Measurements from ENCODE around the gene RND3. TPM values are rescaled to one million over a fixed set of nuclear protein-coding genes. Genes with fewer than 3 reads are reported as not detected.
A peak's percentile ranks its signal among the peaks of the same experiment; 100 is the strongest.

RND3 gene
- total RNA-seq, 4 donors from 2014 or later: 2.1 to 14.9 (median 12.3) TPM

- intact Hi-C loops (cut with DNase I; ENCODE audit: low total_unique reads) (loop anchor here (5.0 to 10.0 kb wide), 2 partner anchors 749 to 899 kb away; partner anchors contain the start of gene MMADHC), in situ Hi-C loops (cut with MboI; ENCODE audit: low sequenced_read_pairs in 4 of 4) (loop anchor here in 2 of 4 donors (10.0 to 25.0 kb wide), 2 partner anchors 674 to 891 kb away; no protein-coding TSS in a partner anchor)
- no peaks in the 10 kb centered on the region for H3K36me3 ChIP-seq
- H3K4me1 ChIP-seq: peaks cover 27 to 32% of the 10 kb centered on the region in 2 donors
- DNase-seq (peak; percentile 18 to 54), ATAC-seq (peak; percentile 37 to 47)
- TF ChIP-seq CTCF (IDR thresholded peaks at IDR 0.05 in 4 of 5, conservative IDR thresholded peaks at IDR 0.05 in 1 of 5): peak in 1 of 5 experiments; percentile 11
- peak; percentile 43 to 44 for TF ChIP-seq POLR2A (IDR thresholded peaks at IDR 0.05)
- H3K9me3 ChIP-seq: no peaks in the 10 kb centered on the region
- H3K27me3 ChIP-seq: no peaks in the 10 kb centered on the region
- H3K4me3 ChIP-seq: peak overlapping the region; percentile 58 to 74 (median 68)
- H3K27ac ChIP-seq: peak overlapping the region; percentile 74 to 82 (median 80)
These were observed 1.5 kb downstream of the RND3 start for GRCh38 chr2:150485871-150486538.

GRCh38 chr2:150485114-150485870, 2.2 kb downstream of the RND3 start:
- ATAC-seq (peak; percentile 21 to 29), DNase-seq (peak; percentile 22 to 52)
- TF ChIP-seq POLR2A (IDR thresholded peaks at IDR 0.05) (no peak), CTCF (IDR thresholded peaks at IDR 0.05 in 4 of 5, conservative IDR thresholded peaks at IDR 0.05 in 1 of 5) (peak in 1 of 5 experiments; percentile 12)
- Histone ChIP-seq H3K27me3 (no peaks in the 10 kb centered on the region), H3K4me1 (peaks cover 34 to 39% of the 10 kb centered on the region in 2 donors), H3K36me3 (no peaks in the 10 kb centered on the region), H3K4me3 (peak overlapping the region; percentile 58 to 74 (median 68)), H3K27ac (peak overlapping the region; percentile 74 to 82 (median 80)), H3K9me3 (no peaks in the 10 kb centered on the region)
- intact Hi-C loops (cut with DNase I; ENCODE audit: low total_unique reads): loop anchor here (5.0 to 10.0 kb wide), 2 partner anchors 750 to 898 kb away; partner anchors contain the start of gene MMADHC
- in situ Hi-C loops (cut with MboI; ENCODE audit: low sequenced_read_pairs in 4 of 4): loop anchor here in 2 of 4 donors (10.0 to 25.0 kb wide), 2 partner anchors 673 to 890 kb away; no protein-coding TSS in a partner anchor

DNA sequence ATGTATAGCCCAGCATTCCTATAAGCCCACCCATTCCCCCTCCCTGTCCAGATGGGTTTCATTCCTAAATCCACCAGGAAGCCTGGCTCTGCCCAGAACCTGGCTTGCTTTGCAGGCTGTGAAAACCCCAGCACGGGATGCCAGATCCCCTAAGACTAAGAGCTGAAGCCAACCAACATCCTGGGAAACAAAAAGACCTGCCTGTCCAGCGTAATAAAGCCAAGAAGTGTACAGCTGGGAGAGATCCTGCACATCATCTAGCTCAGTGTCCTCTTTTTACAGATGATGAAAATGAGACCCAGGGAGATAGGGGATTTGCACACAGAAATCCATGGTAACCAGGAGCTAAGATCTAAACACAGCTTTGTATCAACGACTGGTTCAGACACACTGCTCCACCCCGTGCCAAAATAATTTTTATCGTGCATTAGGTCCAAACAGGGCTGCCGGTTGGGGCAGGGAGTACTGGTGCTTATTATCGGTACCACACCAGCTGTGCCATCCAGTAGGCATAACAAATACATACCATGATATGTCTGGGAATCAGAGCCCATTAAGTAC, 2.9 kb downstream of the RND3 start:
- no peaks in the 10 kb centered on the region for H3K27me3 ChIP-seq
- H3K27ac ChIP-seq: peak overlapping the region; percentile 74 to 82 (median 80)
- no peaks in the 10 kb centered on the region for H3K9me3 ChIP-seq
- H3K36me3 ChIP-seq: no peaks in the 10 kb centered on the region
- DNase-seq (no peak), ATAC-seq (no peak)
- intact Hi-C loops (cut with DNase I; ENCODE audit: low total_unique reads): loop anchor here (5.0 to 10.0 kb wide), 2 partner anchors 750 to 897 kb away; partner anchors contain the start of gene MMADHC
- H3K4me1 ChIP-seq: peaks cover 40 to 45% of the 10 kb centered on the region in 2 donors
- TF ChIP-seq POLR2A (IDR thresholded peaks at IDR 0.05): no peak
- TF ChIP-seq CTCF (IDR thresholded peaks at IDR 0.05 in 4 of 5, conservative IDR thresholded peaks at IDR 0.05 in 1 of 5): no peak
- peak overlapping the region; percentile 58 to 74 (median 68) for H3K4me3 ChIP-seq
- in situ Hi-C loops (cut with MboI; ENCODE audit: low sequenced_read_pairs in 4 of 4): loop anchor here in 2 of 4 donors (10.0 to 25.0 kb wide), 2 partner anchors 672 to 890 kb away; no protein-coding TSS in a partner anchor

GRCh38 chr2:150484006-150484405, 3.5 kb downstream of the RND3 start:
- H3K4me1 ChIP-seq: peaks cover 46 to 50% of the 10 kb centered on the region in 2 donors
- H3K27ac ChIP-seq: no peak overlapping the region
- H3K4me3 ChIP-seq: peak overlapping the region in 2 of 4 donors; percentile 67 to 69
- in situ Hi-C loops (cut with MboI; ENCODE audit: low sequenced_read_pairs in 4 of 4): loop anchor here in 2 of 4 donors (10.0 to 25.0 kb wide), 2 partner anchors 672 to 889 kb away; no protein-coding TSS in a partner anchor
- no peaks in the 10 kb centered on the region for H3K36me3 ChIP-seq
- ATAC-seq: no peak
- intact Hi-C loops (cut with DNase I; ENCODE audit: low total_unique reads): loop anchor here (10.0 kb wide), 1 partner anchor 751 kb away; no protein-coding TSS in a partner anchor
- DNase-seq: no peak
- TF ChIP-seq CTCF (IDR thresholded peaks at IDR 0.05 in 4 of 5, conservative IDR thresholded peaks at IDR 0.05 in 1 of 5): no peak
- TF ChIP-seq POLR2A (IDR thresholded peaks at IDR 0.05): no peak
- H3K27me3 ChIP-seq: no peaks in the 10 kb centered on the region
- H3K9me3 ChIP-seq: no peaks in the 10 kb centered on the region

Measured in gastrocnemius medialis (tissue), 4 donors.